PFSK-1 (cell line): ENCODE measurements around the gene KCNG1.

Experiments
- FOXP2 ChIP-seq: optimal IDR thresholded peaks from 2 replicates; pipeline ENCODE3; 2011; ENCODE audit warnings: borderline replicate concordance, control low read depth, inconsistent platforms; ENCODE audit not compliant: insufficient read depth; ENCODE audit errors: extremely low read length, extremely low read depth
- POLR2AphosphoS5 ChIP-seq: IDR thresholded peaks from 2 replicates; pipeline ENCODE4 v1.6.1; 2012; ENCODE audit warnings: low read depth, mild to moderate bottlenecking, control low read depth, low read length, moderate library complexity
- REST ChIP-seq, 2 experiments: IDR thresholded peaks; 2 replicates each; pipeline versions ENCODE4 v1.6.1 to v1.8.0; 2011 to 2012; ENCODE audit warnings: low read depth in 2 of 2, low read length in 2 of 2, control low read depth in 1 of 2, inconsistent platforms in 1 of 2, mild to moderate bottlenecking in 1 of 2, moderate library complexity in 1 of 2; ENCODE audit not compliant: insufficient read depth in 1 of 2
- SIN3A ChIP-seq: IDR thresholded peaks from 2 replicates; pipeline ENCODE4 v1.6.1; 2012; ENCODE audit warnings: mild to moderate bottlenecking, low read length, moderate library complexity, borderline replicate concordance; ENCODE audit not compliant: insufficient read depth
- TAF1 ChIP-seq: IDR thresholded peaks from 2 replicates; pipeline ENCODE4 v1.6.1; 2012; ENCODE audit warnings: low read length, control low read depth, borderline replicate concordance; ENCODE audit not compliant: insufficient read depth

KCNG1 gene

DNA sequence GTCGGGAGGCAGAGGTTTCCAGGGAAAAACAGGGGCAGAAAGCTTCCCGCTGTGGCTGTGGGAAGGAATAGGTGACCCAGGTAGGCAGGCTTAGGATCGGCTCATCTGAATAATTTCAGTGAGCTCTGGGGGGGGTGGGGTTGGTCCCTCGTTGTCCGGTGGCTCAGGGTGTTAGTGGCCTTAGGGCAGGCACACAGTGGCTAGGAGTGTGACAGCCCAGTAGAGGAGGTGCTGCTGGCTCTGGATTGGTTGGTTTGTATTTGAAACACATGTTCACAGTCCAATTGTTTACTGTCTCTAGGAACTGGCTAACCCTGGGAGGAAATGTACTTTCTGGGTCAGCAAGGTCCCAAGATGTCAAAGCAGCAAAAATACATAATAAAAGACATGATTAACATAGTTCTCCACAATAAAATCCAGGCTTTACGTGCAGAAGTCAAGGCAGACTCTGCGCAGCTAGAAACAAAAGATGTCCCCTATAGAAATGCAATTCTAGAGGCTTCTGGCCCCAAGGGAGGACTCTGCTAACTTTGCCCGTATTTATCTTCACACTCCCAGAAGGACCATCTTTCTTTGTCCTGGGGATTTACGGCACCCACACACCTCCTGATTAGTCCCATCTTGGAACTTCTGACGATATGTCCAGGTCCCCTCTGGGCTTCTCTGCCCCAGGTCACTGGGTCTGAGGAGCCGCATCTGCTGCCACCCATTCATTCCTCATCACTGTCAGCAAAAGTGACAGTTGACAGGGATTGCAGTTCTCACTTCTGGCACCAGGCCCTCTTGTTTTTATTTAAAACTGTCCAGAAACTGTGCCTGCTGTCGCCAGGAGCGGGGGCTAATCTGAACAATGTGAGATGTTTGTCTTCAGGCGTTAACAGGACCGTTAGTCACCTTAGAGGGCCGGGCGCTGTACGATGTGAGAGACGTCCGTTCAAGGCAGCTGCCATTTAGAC lies 45.6 kb downstream of the KCNG1 start:
- TF ChIP-seq POLR2AphosphoS5 (no peak), TAF1 (no peak), FOXP2 (no peak), SIN3A (no peak)

GRCh38 chr20:50975701-50976330 lies 47.1 kb downstream of the KCNG1 start:
- no peak for TF ChIP-seq FOXP2
- TF ChIP-seq REST (IDR thresholded peaks at IDR 0.05; ENCODE audit: insufficient read depth in 1 of 2, low read depth in 2 of 2, low read length in 2 of 2): no peak
- no peak for TF ChIP-seq SIN3A
- no peak for TF ChIP-seq TAF1
- no peak for TF ChIP-seq POLR2AphosphoS5

DNA sequence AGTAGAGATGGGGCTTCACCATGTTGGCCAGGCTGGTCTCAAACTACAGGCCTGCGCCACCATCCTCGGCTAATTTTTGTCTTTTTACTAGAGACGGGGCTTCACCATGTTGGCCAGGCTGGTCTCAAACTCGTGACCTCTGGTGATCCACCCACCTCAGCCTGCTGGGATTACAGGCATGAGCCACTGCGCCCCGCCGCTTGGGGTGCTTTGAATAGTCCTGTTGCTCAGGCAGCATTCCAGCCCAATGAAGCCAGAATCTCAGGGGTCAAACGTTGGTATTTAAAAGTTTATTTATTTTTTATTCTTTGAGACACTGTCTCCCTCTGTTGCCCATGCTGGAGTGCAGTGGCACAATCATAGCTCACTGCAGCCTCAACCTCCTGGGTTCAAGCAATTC lies 53.0 kb downstream of the KCNG1 start:
- TF ChIP-seq FOXP2 (no peak), SIN3A (no peak), POLR2AphosphoS5 (no peak), REST (IDR thresholded peaks at IDR 0.05; ENCODE audit: insufficient read depth in 1 of 2, low read depth in 2 of 2, low read length in 2 of 2) (no peak), TAF1 (no peak)

DNA sequence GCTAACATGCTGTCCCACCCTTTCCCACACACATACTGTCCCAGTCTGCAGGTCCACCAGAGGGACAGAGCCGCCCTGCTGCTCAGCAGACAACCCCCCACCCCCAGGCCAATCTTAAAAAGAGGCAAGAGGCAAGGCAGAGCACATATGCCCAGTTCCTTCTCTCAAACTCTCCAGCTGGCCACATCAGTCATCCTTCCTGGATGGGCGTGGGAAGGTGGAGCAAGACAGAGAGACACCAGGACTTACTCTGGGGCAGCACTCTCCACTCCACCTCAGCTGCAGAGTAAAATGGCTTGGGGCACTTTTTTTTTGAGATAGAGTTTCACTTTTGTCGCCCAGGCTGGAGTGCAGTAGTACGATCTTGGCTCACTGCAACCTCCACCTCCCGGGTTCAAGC lies 53.5 kb downstream of the KCNG1 start:
- no peak for TF ChIP-seq POLR2AphosphoS5
- TF ChIP-seq TAF1: no peak
- no peak for TF ChIP-seq SIN3A
- no peak for TF ChIP-seq FOXP2
- no peak for TF ChIP-seq REST (IDR thresholded peaks at IDR 0.05; ENCODE audit: insufficient read depth in 1 of 2, low read depth in 2 of 2, low read length in 2 of 2)

GRCh38 chr20:50968289-50968688 lies 54.6 kb downstream of the KCNG1 start:
- no peak for TF ChIP-seq SIN3A
- TF ChIP-seq FOXP2: no peak
